ENCODE data around the gene CD247. TPM values are rescaled to one million over a fixed set of nuclear protein-coding genes. Genes with fewer than 3 reads are reported as not detected.

Gene CD247
- total RNA-seq, 1 donor from 2014 or later, result 1.3 TPM

DNA sequence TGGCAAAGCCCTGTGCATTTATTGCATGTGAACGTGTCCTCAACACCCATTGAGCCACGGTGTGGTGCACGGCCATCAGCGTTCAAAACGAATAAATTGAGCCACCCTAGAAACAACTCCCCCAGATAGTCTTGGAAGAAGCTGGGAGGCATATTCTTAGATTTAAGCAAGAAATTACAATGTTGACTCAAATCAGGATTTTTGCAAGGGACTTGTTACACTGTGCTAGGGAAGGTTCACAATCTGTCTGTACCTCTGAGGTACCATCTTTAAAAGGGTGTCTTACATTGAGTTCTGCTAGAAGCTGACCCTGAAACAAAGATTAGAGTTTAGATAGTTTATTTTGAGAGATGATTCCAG is 16.2 kb downstream of the CD247 start:
- no peak overlapping the region for H3K27ac ChIP-seq
- H3K9me3 ChIP-seq (ENCODE audit: low read depth), result no peaks in the 10 kb centered on the region
- TF ChIP-seq, protein P1, sequence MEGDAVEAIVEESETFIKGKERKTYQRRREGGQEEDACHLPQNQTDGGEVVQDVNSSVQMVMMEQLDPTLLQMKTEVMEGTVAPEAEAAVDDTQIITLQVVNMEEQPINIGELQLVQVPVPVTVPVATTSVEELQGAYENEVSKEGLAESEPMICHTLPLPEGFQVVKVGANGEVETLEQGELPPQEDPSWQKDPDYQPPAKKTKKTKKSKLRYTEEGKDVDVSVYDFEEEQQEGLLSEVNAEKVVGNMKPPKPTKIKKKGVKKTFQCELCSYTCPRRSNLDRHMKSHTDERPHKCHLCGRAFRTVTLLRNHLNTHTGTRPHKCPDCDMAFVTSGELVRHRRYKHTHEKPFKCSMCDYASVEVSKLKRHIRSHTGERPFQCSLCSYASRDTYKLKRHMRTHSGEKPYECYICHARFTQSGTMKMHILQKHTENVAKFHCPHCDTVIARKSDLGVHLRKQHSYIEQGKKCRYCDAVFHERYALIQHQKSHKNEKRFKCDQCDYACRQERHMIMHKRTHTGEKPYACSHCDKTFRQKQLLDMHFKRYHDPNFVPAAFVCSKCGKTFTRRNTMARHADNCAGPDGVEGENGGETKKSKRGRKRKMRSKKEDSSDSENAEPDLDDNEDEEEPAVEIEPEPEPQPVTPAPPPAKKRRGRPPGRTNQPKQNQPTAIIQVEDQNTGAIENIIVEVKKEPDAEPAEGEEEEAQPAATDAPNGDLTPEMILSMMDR (IDR thresholded peaks at IDR 0.05), result no peak
- peaks cover 20% of the 10 kb centered on the region for H3F3A ChIP-seq (ENCODE audit: low read depth)
- no peaks in the 10 kb centered on the region for H3K9me3 Mint-ChIP-seq
- H3K4me3 Mint-ChIP-seq, result no peak overlapping the region
- no peaks in the 10 kb centered on the region for H3K79me2 ChIP-seq (ENCODE audit: low read depth)
- peaks cover 70% of the 10 kb centered on the region for H3K4me1 Mint-ChIP-seq
- no peaks in the 10 kb centered on the region for H3K27me3 ChIP-seq
- H3K4me1 ChIP-seq, result peaks cover 36% of the 10 kb centered on the region
- no peak overlapping the region for H3K4me3 ChIP-seq
- peaks cover 12% of the 10 kb centered on the region for H3K27me3 Mint-ChIP-seq (ENCODE audit: insufficient read depth, low read depth)
- no peak overlapping the region for H3K4me2 ChIP-seq
- H3K9ac ChIP-seq, result no peak overlapping the region
- DNase-seq (ENCODE audit: low spot score), result no peak
- no peak overlapping the region for H3K27ac Mint-ChIP-seq
- H3K36me3 ChIP-seq, result no peaks in the 10 kb centered on the region
- no peak overlapping the region for H2AFZ ChIP-seq (replicated peaks)
- H4K20me1 ChIP-seq (ENCODE audit: low read depth), result no peaks in the 10 kb centered on the region
- H3K36me3 Mint-ChIP-seq, result peaks cover 2% of the 10 kb centered on the region

DNA sequence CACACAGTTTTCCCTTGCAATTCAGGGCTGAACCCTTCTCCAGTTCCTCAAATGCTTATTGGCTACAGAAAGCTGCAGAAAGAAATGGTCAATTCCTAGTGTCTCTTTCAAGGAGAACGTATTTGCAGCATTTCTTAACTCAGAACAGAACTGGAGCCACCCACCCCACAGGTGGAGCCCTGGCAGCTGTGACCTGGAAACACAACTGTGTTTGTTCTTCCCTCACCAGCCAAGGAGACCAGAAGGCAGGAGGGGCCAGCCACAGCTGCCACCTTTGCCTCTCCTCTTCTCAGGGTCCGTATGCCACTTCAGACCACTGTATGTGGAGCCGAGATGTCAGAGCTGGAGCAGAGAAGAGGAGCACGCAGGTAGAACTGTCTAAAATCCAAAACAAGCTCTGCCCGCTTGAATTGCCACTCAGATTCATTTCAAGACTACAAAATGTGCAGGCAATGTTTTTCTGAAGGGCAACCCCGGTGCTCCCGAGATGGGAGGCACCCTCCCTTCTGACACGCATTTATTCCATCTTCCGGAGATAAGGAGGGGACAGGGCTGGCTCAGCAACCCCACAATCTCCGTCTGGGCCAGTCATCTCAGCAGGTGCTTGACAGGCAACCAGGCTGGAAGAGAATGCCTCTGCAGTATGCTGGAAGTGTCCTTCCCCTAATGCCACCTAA is 16.7 kb downstream of the CD247 start:
- H3K4me3 Mint-ChIP-seq, result peak overlapping the region; percentile 12

DNA sequence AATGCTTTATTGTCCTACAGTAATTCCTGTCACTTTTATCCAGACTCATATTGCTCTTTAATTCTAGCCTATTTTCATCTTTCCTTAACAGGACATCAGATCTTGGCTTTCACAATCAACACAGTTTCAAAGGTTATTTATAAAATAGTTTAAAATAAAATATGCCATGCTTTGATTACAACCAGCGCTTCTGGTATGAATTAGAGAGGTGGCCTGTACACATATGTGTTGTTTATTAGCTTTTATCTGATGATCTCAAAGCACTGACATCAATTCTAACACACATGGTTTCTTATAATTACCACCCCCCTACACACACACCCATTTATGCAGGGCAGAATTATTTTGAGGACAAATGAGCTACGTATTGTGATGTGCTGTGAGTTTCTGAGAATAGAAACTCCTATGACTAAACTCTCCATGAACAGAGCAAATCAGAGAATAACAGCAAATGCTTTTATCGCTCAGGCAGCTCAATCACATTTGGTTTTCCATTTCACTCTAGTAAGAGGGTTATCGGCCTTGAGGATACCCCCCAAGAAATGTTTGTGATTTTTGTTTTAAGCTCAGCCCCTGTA is 18.0 kb downstream of the CD247 start:
- DNase-seq (ENCODE audit: low spot score), result no peak
- Histone ChIP-seq H3K4me2 (no peak overlapping the region), H3K4me1 (peaks cover 36% of the 10 kb centered on the region), H3K36me3 (no peaks in the 10 kb centered on the region), H3K4me3 (no peak overlapping the region), H2AFZ (replicated peaks) (no peak overlapping the region), H3K9me3 (ENCODE audit: low read depth) (no peaks in the 10 kb centered on the region), H3K9ac (no peak overlapping the region), H4K20me1 (ENCODE audit: low read depth) (no peaks in the 10 kb centered on the region), H3K27ac (no peak overlapping the region), H3K27me3 (no peaks in the 10 kb centered on the region), H3K79me2 (ENCODE audit: low read depth) (no peaks in the 10 kb centered on the region), H3F3A (ENCODE audit: low read depth) (peaks cover 20% of the 10 kb centered on the region)
- TF ChIP-seq, protein P1 (IDR thresholded peaks at IDR 0.05), result no peak
- no peak for TF ChIP-seq EZH2 (IDR thresholded peaks at IDR 0.05)
- no peak for TF ChIP-seq EZH2phosphoT487 (IDR thresholded peaks at IDR 0.05)
- Mint-ChIP-seq H3K27ac (no peak overlapping the region), H3K27me3 (ENCODE audit: insufficient read depth, low read depth) (peaks cover 8% of the 10 kb centered on the region), H3K9me3 (no peaks in the 10 kb centered on the region), H3K4me1 (peaks cover 70% of the 10 kb centered on the region), H3K4me3 (no peak overlapping the region), H3K36me3 (no peaks in the 10 kb centered on the region)

More for the DNA sequence above, 16.7 kb downstream of the CD247 start:
- Histone ChIP-seq H3K27me3 (no peaks in the 10 kb centered on the region), H3K4me1 (peaks cover 36% of the 10 kb centered on the region), H3K4me2 (no peak overlapping the region), H3K27ac (no peak overlapping the region), H3F3A (ENCODE audit: low read depth) (peaks cover 20% of the 10 kb centered on the region), H3K79me2 (ENCODE audit: low read depth) (no peaks in the 10 kb centered on the region), H3K36me3 (no peaks in the 10 kb centered on the region), H2AFZ (replicated peaks) (no peak overlapping the region), H3K4me3 (no peak overlapping the region), H3K9ac (no peak overlapping the region), H4K20me1 (ENCODE audit: low read depth) (no peaks in the 10 kb centered on the region), H3K9me3 (ENCODE audit: low read depth) (no peaks in the 10 kb centered on the region)
- Mint-ChIP-seq H3K27me3 (ENCODE audit: insufficient read depth, low read depth) (peaks cover 12% of the 10 kb centered on the region), H3K27ac (no peak overlapping the region), H3K4me1 (peaks cover 73% of the 10 kb centered on the region), H3K9me3 (no peaks in the 10 kb centered on the region), H3K36me3 (peaks cover 2% of the 10 kb centered on the region)
- no peak for DNase-seq (ENCODE audit: low spot score)
- no peak for TF ChIP-seq EZH2 (IDR thresholded peaks at IDR 0.05)
- TF ChIP-seq, protein P1 (IDR thresholded peaks at IDR 0.05), result no peak
- no peak for TF ChIP-seq EZH2phosphoT487 (IDR thresholded peaks at IDR 0.05)
